NK-92 (cell line): ENCODE results near the gene POMGNT1.
"Not testable (repeated sequence)": the region's sequence is repeated elsewhere in the genome, so short reads cannot be mapped to it uniquely, and the experiment has no call there.

ENCODE experiments used
- DNase-seq: peaks from one replicate; lab custom pipeline; 2025; ENCODE audit not compliant: unreplicated experiment; lab: John Stamatoyannopoulos, UW

Gene POMGNT1

GRCh38 chr1:46197964-46198811, at the start of gene POMGNT1:
Gene POMGNT1, minus strand, starts transcription at chr1:46198434. Its CDS starts 613 bp downstream, at chr1:46197821.
- DNase-seq, result no peak

DNA sequence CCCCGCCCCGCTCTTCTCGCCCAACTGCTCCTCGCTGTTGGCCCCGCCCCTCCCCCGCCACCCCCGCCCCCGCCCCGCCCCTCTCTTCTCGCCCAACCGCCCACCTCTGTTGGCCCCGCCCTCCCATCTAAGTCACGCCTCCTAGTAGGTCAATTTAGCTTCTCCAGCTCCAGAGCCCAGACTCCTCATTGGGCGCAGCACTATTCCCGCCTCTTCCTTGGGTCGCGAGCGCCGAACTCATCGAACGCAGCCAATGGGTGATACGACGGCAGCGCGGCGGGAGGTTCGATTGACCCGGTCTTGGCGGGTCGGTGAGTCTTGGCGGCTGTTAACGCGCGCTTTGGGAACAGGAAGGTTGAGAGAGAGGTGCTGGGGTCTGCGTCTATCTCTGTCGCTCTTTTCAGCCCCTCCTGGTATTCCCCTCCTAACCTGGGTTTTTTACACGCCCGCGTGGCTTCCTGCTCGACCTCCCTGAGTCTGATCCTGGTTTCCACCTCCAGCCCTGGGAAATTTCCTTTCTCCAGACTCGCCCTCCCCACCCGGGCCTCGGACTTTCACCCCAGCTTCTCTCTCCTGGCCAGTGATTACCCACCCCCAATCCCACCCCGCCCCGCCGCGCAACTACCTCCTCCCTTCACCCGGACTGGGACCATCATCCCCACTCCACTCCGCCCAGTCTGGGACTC, 49.3 kb upstream of the POMGNT1 start, which contains the start of gene RAD54L:
TSS of gene RAD54L (plus strand) at position 328 of the 686 bp plus-strand sequence. CDS start 643 bp downstream, outside the sequence.
- peak; percentile 72 for DNase-seq

- no peak for DNase-seq
Measured at GRCh38 chr1:46246548-46247435, 48.6 kb upstream of the POMGNT1 start.

DNA sequence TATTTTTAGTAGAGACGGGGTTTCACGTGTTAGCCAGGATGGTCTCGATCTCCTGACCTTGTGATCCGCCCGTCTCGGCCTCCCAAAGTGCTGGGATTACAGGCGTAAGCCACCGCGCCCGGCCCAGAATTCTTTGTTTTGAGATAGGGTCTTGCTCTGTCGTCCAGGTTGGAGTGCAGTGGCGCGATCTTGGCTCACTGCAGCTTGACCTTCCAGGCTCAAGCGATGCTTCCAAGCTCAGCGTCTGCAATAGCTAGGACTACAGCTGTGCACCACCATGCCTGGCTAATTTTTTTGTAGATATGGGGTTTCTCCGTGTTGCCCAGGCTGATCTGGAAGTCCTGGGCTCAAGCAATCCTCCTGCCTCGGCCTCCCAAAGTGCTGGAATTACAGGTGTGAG, 47.9 kb upstream of the POMGNT1 start:
- not testable (repeated sequence) for DNase-seq

GRCh38 chr1:46244656-46245371, 46.6 kb upstream of the POMGNT1 start:
- DNase-seq, result no peak

- not testable (repeated sequence) for DNase-seq
Measured at GRCh38 chr1:46243831-46244230, 45.6 kb upstream of the POMGNT1 start.

DNA sequence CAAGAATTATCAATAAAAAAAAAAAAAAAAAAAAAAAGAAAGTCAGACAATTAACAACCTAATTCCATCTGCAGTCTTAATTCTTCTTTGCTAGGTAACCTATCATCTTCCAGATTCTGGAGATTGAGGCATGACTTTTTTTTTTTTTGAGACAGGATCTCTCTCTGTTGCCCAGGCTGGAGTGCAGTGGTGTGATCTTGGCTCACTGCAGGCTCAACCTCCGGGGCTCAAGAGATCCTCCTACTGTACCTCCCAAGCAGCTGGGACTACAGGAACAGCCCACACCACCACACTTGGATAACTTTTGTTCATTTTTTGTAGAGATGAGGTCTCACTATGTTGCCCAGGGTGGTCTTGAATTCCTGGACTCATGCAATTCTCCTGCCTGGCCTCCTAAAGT, 44.7 kb upstream of the POMGNT1 start:
- DNase-seq, result no peak

- DNase-seq, result not testable (repeated sequence)
Measured at GRCh38 chr1:46241733-46242132, 43.5 kb upstream of the POMGNT1 start.

GRCh38 chr1:46238865-46239264, 40.6 kb upstream of the POMGNT1 start:
- not testable (repeated sequence) for DNase-seq

DNA sequence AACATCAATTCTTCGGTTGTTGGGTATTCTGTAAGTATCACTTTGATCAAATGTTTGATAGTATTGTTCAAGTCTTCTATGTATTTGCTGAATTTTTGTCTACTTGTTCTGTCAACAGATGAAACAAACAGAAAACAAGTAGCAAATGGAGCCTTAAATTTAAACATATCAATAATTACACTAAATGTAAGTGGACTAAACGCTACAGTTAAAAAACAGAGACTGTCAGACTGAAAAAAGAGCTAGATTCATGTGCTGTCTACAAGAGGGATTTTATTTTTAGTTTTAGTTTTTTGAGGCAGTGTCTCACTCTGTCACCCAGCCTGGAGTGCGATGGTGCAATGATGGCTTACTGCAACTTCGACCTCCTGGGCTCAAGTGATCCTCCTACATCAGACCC, 38.6 kb upstream of the POMGNT1 start:
- no peak for DNase-seq

GRCh38 chr1:46231231-46231630, 33.0 kb upstream of the POMGNT1 start:
- not testable (repeated sequence) for DNase-seq

DNA sequence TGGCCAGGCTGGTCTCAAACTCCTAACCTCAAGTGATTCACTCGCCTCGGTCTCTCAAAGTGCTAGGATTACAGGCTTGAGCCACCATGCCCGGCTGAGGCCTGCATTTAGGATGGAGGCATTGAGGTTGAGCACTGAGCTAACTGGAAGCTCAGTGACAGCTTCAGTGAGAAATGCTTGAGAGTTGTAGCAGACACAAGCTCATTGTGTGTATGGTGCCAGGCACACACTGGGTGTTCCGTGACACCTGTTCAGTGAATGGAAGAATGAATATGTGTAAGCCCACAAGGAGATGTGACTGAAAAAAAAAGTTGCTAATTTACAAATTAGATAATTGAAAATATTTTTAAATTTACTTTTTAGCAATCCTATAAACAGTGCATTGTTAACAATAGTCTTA, 26.7 kb upstream of the POMGNT1 start:
- no peak for DNase-seq

DNA sequence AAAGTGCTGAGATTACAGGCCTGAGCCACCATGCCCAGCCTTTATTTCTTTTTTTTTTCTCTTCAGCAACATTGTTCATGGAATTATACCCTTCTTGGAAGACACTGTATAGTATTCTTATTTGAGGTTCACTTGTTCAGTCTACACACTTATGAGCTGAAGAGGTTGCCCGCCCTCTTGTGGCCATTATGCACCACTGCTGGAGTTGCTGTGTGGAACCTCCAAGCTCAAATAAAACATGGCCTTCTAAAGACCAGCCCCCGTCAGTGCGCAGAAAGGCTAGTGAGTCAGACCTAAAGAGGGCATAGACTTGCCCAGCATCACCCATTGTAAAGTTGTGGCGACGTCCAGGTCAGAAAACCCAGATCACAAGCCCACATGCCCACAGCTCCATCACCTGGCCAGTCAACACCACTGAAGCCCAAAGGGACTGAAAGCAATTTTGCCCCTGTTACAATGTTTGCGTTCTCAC, 25.3 kb upstream of the POMGNT1 start:
- no peak for DNase-seq

GRCh38 chr1:46223055-46223454, 24.8 kb upstream of the POMGNT1 start:
- DNase-seq, result not testable (repeated sequence)

GRCh38 chr1:46221749-46222148, 23.5 kb upstream of the POMGNT1 start:
- no peak for DNase-seq

GRCh38 chr1:46220808-46221207, 22.6 kb upstream of the POMGNT1 start:
- DNase-seq, result no peak

DNA sequence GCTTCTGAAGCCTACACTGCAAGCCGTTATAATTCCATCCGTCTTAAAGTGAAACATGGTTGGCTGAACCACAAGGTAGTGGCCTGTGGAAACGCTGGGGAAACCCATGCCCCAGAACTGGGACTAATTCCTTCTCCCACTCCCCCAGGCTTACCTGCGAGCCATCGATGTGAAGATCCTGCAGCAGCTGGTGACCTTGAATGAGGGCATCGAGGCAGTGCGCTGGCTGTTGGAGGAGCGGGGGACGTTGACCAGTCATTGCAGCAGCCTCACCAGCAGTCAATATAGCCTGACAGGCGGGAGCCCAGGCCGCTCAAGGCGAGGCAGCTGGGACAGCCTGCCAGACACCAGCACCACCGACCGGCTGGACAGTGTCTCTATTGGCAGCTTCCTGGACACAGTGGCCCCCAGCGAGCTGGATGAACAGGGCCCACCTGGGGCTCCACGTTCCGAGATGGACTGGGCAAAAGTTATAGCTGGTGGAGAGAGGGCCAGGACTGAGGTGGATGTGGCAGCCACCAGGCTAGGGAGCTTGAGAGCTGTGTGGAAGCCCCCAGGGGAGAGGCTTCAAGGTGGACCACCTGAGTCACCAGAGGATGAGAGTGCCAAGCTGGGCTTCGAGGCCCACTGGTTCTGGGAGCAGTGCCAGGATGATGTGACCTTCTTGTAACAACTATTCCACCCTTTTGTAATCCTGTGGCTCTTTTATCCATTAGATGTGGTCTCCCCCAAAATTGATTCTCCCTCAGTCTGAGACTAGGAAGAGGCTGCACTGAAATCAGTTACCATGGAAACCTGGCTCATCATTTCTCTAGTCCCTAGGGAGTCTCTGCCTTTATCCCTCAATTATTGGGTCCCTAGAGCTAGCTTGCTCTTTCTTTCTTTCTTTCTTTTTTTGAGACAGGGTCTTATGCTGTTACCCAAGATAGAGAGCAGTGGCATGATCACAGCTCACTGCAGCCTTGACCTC, 21.6 kb upstream of the POMGNT1 start:
- no peak for DNase-seq

- no peak for DNase-seq
Measured at GRCh38 chr1:46218443-46218842, 20.2 kb upstream of the POMGNT1 start.

DNA sequence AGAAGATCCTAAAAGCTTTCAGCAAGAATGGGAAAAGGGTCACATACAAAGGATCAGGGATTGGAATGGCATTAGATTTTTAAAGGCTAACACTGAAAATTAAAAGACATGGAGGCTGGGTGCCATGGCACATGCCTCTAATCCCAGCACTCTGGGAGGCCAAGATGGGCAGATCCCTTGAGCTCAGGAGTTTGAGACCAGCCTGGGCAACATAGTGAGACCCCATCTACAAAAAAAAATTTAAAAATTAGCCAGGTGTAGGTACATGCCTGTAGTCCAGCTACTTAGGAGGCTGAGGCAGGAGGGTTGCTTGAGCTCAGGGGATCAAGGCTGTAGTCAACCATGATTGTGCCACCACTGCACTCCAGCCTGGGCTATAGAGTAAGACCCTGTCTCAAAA, 17.3 kb upstream of the POMGNT1 start:
- DNase-seq, result no peak
